HG03342 (cell line): ENCODE measurements around the gene ID2.

Experiments used
- ATAC-seq: cut with Tn5 transposase; IDR thresholded peaks from one replicate; pipeline ENCODE4 v1.9.1; 2021; ENCODE audit warnings: mild to moderate bottlenecking, moderate library complexity; ENCODE audit not compliant: unreplicated experiment

Gene ID2

GRCh38 chr2:8682719-8683667 is 1.1 kb downstream of the ID2 start:
- no peak for ATAC-seq

GRCh38 chr2:8684540-8684877 is 2.7 kb downstream of the ID2 start:
- ATAC-seq, result no peak

GRCh38 chr2:8684878-8685696 is 3.2 kb downstream of the ID2 start:
- no peak for ATAC-seq

GRCh38 chr2:8685697-8686358 is 4.0 kb downstream of the ID2 start:
- peak; percentile 31 for ATAC-seq

- ATAC-seq, result no peak
These were observed 10.1 kb downstream of the ID2 start for GRCh38 chr2:8691859-8692437.

GRCh38 chr2:8692783-8693156 is 10.9 kb downstream of the ID2 start:
- ATAC-seq, result no peak

GRCh38 chr2:8693157-8693821 is 11.4 kb downstream of the ID2 start:
- no peak for ATAC-seq

GRCh38 chr2:8694737-8695136 is 12.9 kb downstream of the ID2 start:
- ATAC-seq, result no peak

GRCh38 chr2:8697190-8697589 is 15.3 kb downstream of the ID2 start:
- no peak for ATAC-seq

GRCh38 chr2:8699839-8700238 is 18.0 kb downstream of the ID2 start:
- ATAC-seq, result no peak

GRCh38 chr2:8701681-8702379 is 20.0 kb downstream of the ID2 start:
- no peak for ATAC-seq

- ATAC-seq, result no peak
These were observed 23.1 kb downstream of the ID2 start for GRCh38 chr2:8704906-8705305.

- ATAC-seq, result no peak
These were observed 27.8 kb downstream of the ID2 start for GRCh38 chr2:8709611-8710010.

GRCh38 chr2:8710951-8711350 is 29.1 kb downstream of the ID2 start:
- no peak for ATAC-seq

- no peak for ATAC-seq
These were observed 32.4 kb downstream of the ID2 start for GRCh38 chr2:8714283-8714682.

GRCh38 chr2:8714971-8715370 is 33.1 kb downstream of the ID2 start:
- no peak for ATAC-seq

GRCh38 chr2:8719528-8719927 is 37.7 kb downstream of the ID2 start:
- no peak for ATAC-seq

GRCh38 chr2:8720741-8721140 is 38.9 kb downstream of the ID2 start:
- ATAC-seq, result no peak

- no peak for ATAC-seq
These were observed 39.6 kb downstream of the ID2 start for GRCh38 chr2:8721410-8721809.

GRCh38 chr2:8722986-8723385 is 41.1 kb downstream of the ID2 start:
- ATAC-seq, result no peak
